PC-9 (cell line): ENCODE results near the gene ZNF605. TPM values are rescaled to one million over a fixed set of nuclear protein-coding genes. Genes with fewer than 3 reads are reported as not detected.

Source experiments
- BruUV-seq: library from RNA; stranded (reverse); fragments of 400-500 nt; replicated peaks from 2 replicates; lab custom pipeline; 2021; lab: Mats Ljungman, UMichigan
- CTCF ChIA-PET: fragments of 300-600 bp; sonication (Branson Sonifier 250); formaldehyde crosslinking; loops from one replicate; lab custom pipeline; 2022; ENCODE audit warnings: antibody characterized with exemption; lab: Charles Lee
- POLR2A ChIA-PET: fragments of 300-600 bp; sonication (Branson Sonifier 250); formaldehyde crosslinking; loops from one replicate; lab custom pipeline; 2022; ENCODE audit warnings: antibody characterized with exemption; ENCODE audit not compliant: unreplicated experiment; lab: Charles Lee
- DNase-seq, 2 experiments: peaks; one replicate each; pipeline versions ENCODE4 v3.0.0 to v3.0.0-alpha.2; 2015 to 2022; ENCODE audit warnings: mixed read lengths in 1 of 2
- H2AFZ ChIP-seq: fragments of 200-600 bp; sonication (generic); 2 replicates; pipeline ENCODE4 v1.8.1; 2017; ENCODE audit warnings: antibody characterized with exemption
- H3F3A ChIP-seq: fragments of 200-600 bp; sonication (generic); 2 replicates; pipeline ENCODE4 v1.8.1; 2017; ENCODE audit warnings: antibody characterized with exemption, mild to moderate bottlenecking, low read depth; ENCODE audit not compliant: insufficient read depth
- H3K27ac ChIP-seq: fragments of 200-600 bp; sonication (generic); 2 replicates; pipeline ENCODE4 v1.6.1; 2016; ENCODE audit warnings: mixed run types
- H3K27me3 ChIP-seq: fragments of 200-600 bp; sonication (generic); 2 replicates; pipeline ENCODE4 v1.6.1; 2016; ENCODE audit warnings: low read depth, mixed run types; ENCODE audit not compliant: insufficient read depth
- H3K36me3 ChIP-seq: fragments of 200-600 bp; sonication (generic); 2 replicates; pipeline ENCODE4 v1.6.1; 2016; ENCODE audit warnings: low read depth, mixed run types
- H3K4me1 ChIP-seq: fragments of 200-600 bp; sonication (generic); replicated peaks from 2 replicates; pipeline ENCODE4 v1.6.1; 2016; ENCODE audit warnings: mixed run types; ENCODE audit not compliant: insufficient read depth
- H3K4me2 ChIP-seq: fragments of 200-600 bp; sonication (generic); 2 replicates; pipeline ENCODE4 v1.6.1; 2017; ENCODE audit warnings: mixed run types
- H3K4me3 ChIP-seq: fragments of 200-600 bp; sonication (generic); 2 replicates; pipeline ENCODE4 v1.6.1; 2016; ENCODE audit warnings: mixed run types
- H3K79me2 ChIP-seq: fragments of 200-600 bp; sonication (generic); 2 replicates; pipeline ENCODE4 v1.6.1; 2017; ENCODE audit warnings: low read depth, mixed run types
- H3K9me2 ChIP-seq: fragments of 200-600 bp; sonication (generic); 2 replicates; pipeline ENCODE4 v1.8.1; 2017; ENCODE audit warnings: mild to moderate bottlenecking; ENCODE audit not compliant: insufficient read depth
- H3K9me3 ChIP-seq: fragments of 200-600 bp; sonication (generic); 2 replicates; pipeline ENCODE4 v1.8.1; 2016; ENCODE audit warnings: low read depth; ENCODE audit not compliant: insufficient read depth
- H4K20me1 ChIP-seq: fragments of 200-600 bp; sonication (generic); 2 replicates; pipeline ENCODE4 v1.8.1; 2017; ENCODE audit not compliant: insufficient read depth
- CTCF ChIP-seq: fragments of 200-600 bp; sonication (generic); conservative IDR thresholded peaks from 2 replicates; pipeline ENCODE4 v1.6.1; 2017; ENCODE audit warnings: mixed run types, antibody characterized with exemption, mild to moderate bottlenecking, moderate library complexity
- EZH2 ChIP-seq: fragments of 200-600 bp; sonication (generic); IDR thresholded peaks from 2 replicates; pipeline ENCODE4 v1.8.0; 2017; ENCODE audit warnings: antibody characterized with exemption, low read depth
- intact Hi-C: fragments of 100-400 bp; cut with micrococcal nuclease; formaldehyde crosslinking; loops from one replicate; pipeline ENCODE4 v1.10.0; 2022; ENCODE audit not compliant: unreplicated experiment
- total RNA-seq: library from RNA; stranded (reverse); gene quantifications from 2 replicates; pipeline ENCODE4 v1.2.3, GENCODE V29; 2021

Gene ZNF605
- total RNA-seq, 1 experiment from 2014 or later, result 13.5 TPM

GRCh38 chr12:132925597-132926414 is 30.3 kb downstream of the ZNF605 start:
- H3K27me3 ChIP-seq, result no peaks in the 10 kb centered on the region
- H3K36me3 ChIP-seq, result peaks cover 11% of the 10 kb centered on the region
- no peaks in the 10 kb centered on the region for H3K79me2 ChIP-seq
- no peak overlapping the region for H3K4me2 ChIP-seq
- H3K4me1 ChIP-seq, result no peaks in the 10 kb centered on the region
- intact Hi-C loops, result no loop called here
- TF ChIP-seq CTCF, result no peak
- no peak for TF ChIP-seq EZH2
- 0 out of 2 replicates have a peak overlapping the region, but pooled peaks have one; percentile 18 for H3K4me3 ChIP-seq
- CTCF ChIA-PET, result no interaction called here
- DNase-seq, result no peak
- H3K27ac ChIP-seq, result no peak overlapping the region
- no TSS peak for BruUV-seq
- H2AFZ ChIP-seq, result no peak overlapping the region
- H3K9me2 ChIP-seq, result no peaks in the 10 kb centered on the region
- peaks cover 19% of the 10 kb centered on the region for H3F3A ChIP-seq
- peaks cover 92% of the 10 kb centered on the region for H3K9me3 ChIP-seq
- no peaks in the 10 kb centered on the region for H4K20me1 ChIP-seq
- POLR2A ChIA-PET, result no interaction called here

DNA sequence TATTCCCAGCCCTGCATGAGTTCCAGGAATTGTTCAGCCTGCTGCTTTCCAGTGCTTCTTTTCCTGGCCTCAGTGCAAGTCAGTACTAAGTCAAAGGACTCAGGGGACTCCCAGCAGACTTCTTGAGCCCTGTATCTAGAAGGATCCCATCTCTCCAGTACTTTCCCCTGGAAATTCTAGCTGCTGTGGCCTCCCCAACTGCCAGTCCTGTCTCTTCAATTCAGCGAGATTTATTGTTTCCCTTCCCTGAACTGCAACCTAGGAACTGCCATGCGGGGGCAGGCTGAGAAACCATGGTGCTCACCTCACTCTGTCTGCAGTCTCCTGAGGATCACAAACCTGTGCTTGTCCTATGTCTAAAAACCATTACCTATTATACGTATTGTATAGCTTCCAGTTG is 31.8 kb downstream of the ZNF605 start:
- Histone ChIP-seq H3K36me3 (peaks cover 11% of the 10 kb centered on the region), H3K4me1 (no peaks in the 10 kb centered on the region), H3F3A (peaks cover 19% of the 10 kb centered on the region), H3K27me3 (no peaks in the 10 kb centered on the region), H3K4me3 (no peak overlapping the region), H3K27ac (no peak overlapping the region), H3K9me3 (peaks cover 86% of the 10 kb centered on the region), H3K9me2 (no peaks in the 10 kb centered on the region), H2AFZ (no peak overlapping the region), H3K79me2 (no peaks in the 10 kb centered on the region), H4K20me1 (no peaks in the 10 kb centered on the region), H3K4me2 (no peak overlapping the region)
- intact Hi-C loops, result no loop called here
- DNase-seq, result no peak
- ChIA-PET POLR2A (no interaction called here), CTCF (no interaction called here)
- TF ChIP-seq CTCF (no peak), EZH2 (no peak)
- BruUV-seq, result no TSS peak

DNA sequence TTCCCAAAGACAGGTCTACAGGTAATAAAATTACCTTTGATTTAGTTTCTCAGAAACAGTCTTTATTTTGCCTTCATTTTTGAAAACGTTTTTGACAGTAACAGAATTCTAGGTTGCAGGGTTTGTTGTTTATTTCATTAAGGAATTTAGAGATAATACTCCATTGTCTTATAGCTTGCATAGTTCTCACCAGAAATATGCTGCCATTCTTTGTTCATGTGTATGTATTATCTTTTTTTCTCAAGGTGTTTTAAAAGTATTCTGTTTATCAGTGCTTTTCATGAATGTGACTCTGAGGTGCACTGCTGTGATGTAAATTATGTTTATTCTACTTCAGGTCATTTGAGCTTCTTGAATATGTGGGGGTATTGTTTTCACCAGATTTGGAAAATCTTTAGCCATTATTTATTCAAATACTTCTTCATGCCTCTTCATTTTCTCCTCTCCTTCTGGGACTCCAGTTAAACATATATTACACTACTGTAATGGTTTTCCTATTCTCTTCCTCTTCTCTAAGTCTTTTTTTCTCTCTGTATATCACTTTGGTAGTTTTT is 32.7 kb downstream of the ZNF605 start:
- H3K79me2 ChIP-seq, result no peaks in the 10 kb centered on the region
- H4K20me1 ChIP-seq, result no peaks in the 10 kb centered on the region
- BruUV-seq, result no TSS peak
- ChIA-PET POLR2A (no interaction called here), CTCF (no interaction called here)
- TF ChIP-seq EZH2 (no peak), CTCF (no peak)
- peaks cover 19% of the 10 kb centered on the region for H3F3A ChIP-seq
- intact Hi-C loops, result no loop called here
- H3K27me3 ChIP-seq, result no peaks in the 10 kb centered on the region
- H3K4me3 ChIP-seq, result no peak overlapping the region
- no peaks in the 10 kb centered on the region for H3K9me2 ChIP-seq
- H3K36me3 ChIP-seq, result peaks cover 7% of the 10 kb centered on the region; the same call in 1 of the 2 replicates
- no peak overlapping the region for H3K4me2 ChIP-seq
- peaks cover 79% of the 10 kb centered on the region for H3K9me3 ChIP-seq
- no peak for DNase-seq
- H3K4me1 ChIP-seq, result no peaks in the 10 kb centered on the region
- H2AFZ ChIP-seq, result no peak overlapping the region
- H3K27ac ChIP-seq, result no peak overlapping the region
